HT-29 (cell line): Measurements from ENCODE around the gene SLC43A2. TPM values are rescaled to one million over a fixed set of nuclear protein-coding genes. Genes with fewer than 3 reads are reported as not detected.
"Not testable (repeated sequence)": the region's sequence is repeated elsewhere in the genome, so short reads cannot be mapped to it uniquely, and the experiment has no call there.

Experiments
- DNase-seq: peaks from one replicate; pipeline ENCODE4 v3.0.0-alpha.2; 2015; ENCODE audit warnings: low spot score
- total RNA-seq: library from RNA; depleted of rRNA; stranded (reverse); fragments of >200 nt; shearing (Covaris generic); gene quantifications from 2 replicates; pipeline ENCODE4 v1.2.3, GENCODE V29; 2014; rRNA removed

The SLC43A2 gene
- 22.4 and 34.0 TPM in 2 replicates for total RNA-seq

DNA sequence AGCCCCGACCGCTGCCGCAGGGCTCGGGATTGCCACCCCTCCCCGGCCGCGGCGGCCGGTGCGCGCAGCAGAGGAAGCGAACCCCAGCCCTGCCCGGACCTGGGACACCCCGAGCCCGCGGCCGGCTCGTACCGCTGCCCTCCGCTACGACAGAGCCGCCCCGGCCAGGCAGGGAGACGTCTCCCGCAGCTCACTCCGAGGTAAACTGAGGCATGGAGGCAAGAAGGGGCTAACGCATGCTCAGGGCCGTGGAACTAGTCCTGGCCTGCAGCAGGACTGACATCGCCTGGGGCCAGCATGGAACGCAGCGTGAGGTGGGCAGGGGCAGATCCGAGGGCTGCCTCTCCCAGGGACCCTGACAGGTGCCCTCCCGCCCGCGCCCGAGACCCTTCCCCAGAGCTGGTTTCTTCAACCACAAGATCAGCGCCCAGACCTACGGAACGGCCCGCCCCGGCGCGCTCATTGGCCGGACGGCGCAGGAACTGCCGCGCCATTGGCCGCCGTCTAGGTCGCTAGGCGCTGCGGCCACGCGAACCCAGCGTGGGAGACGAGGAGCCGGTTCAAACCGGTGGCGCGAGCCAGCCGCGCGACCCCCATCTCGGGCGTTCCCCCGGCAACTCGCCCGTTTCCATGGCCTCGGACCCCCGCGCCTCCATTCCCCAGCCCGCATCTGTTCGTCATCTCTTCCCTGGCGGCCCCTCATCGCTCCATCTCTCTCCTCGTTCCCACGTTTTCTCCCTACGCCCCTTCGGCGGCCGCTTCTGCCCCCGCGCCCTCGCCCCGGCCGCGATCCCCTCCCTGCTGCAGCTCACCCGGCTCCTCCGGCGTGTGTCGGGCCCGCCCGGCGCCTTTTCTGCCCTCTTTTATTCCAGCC, at the start of gene SLC43A2:
TSS of gene SLC43A2 (minus strand) at position 853 of the 874 bp plus-strand sequence. CDS start 960 bp downstream, outside the sequence.
- peak; percentile 77 for DNase-seq

DNA sequence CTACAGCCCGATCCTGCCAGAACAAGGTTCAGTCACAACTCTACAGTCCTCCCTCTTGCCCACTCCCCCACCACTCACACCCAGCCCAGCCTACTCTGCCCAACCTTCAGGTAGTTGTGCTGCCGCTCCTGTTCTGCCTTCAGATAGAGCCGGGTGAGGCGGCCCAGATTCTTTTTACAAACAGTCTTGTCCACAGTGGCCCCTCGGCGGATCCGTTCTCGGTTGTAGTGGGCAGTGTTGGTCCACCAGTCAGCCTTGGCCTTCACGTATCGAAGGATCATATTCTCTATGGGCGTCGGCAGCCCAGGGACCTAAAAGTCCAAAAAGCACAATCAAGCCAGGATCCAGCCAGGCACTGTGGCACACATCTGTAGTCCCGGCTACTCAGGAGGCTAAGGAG, 47.8 kb upstream of the SLC43A2 start:
- no peak for DNase-seq

DNA sequence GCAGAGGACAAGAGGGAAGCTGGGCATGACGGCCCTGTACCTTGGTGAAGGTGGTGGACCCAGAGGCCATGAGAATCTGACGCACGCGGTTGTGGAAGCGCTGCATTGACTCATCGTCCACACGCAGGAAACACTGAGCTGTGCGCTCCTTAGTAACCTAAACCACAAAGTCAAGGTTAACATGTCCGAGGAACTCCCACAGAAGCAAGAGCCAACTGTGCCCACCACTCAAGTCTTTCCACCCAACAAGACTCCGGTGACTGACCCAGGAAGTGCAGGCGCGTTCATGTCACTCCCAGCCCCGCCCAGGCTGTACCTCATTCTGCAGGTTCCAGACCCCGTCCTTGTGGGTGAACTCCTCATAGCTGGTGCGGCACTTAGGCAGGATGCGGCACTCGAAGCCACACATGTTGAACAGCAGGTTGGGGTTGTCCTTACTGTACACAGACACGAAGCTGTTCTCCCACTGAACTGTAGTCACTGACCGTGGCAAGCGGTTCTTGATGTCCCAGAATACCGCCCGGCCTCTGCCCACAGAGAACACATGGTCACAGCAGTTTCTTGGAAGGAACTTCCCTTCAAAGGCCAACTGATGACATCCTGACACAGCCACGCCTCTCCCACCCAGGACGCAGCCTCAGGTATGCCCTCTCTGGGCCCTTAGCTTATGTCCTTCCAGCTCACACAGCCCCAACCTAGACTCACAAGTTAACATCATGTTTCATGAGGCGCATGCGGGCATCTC, 44.6 kb upstream of the SLC43A2 start:
- no peak for DNase-seq

DNA sequence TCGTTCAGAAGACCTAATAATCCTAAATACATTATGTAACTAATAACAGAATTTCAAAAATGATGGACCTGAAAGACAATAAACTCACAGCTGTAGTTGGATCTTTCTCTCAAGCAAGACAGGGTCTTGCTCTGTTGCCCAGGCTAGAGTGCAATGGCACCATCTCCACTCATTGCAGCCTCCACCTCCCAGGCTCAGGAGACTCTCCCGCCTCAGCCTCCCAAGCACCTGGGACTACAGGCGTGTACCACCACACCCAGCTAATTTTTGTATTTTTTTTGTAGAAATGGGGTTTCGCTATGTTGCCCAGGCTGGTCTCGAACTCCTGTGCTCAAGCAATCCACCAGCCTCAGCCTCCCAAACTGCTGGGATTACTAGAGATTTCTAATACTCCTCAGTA, 35.3 kb upstream of the SLC43A2 start:
- not testable (repeated sequence) for DNase-seq

DNA sequence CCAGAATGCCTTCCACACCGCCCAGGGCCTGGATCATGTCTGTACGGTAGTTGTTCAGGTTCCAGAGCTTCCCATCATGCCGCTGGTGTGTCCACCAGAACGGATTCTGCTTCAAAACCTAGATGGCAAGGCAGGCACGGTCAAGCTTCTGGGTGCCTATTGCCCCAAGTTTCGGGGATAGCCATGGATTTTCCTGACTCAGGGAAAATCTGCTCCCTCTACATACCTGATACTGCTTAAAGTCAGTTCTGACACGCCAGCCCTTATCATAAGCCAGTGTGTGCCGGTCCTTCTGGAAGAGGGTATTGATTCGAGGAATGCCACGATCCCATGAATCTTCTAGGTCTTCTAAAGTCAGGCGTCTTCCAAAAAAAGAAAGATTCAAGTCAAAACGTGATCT, 32.4 kb upstream of the SLC43A2 start:
- no peak for DNase-seq

DNA sequence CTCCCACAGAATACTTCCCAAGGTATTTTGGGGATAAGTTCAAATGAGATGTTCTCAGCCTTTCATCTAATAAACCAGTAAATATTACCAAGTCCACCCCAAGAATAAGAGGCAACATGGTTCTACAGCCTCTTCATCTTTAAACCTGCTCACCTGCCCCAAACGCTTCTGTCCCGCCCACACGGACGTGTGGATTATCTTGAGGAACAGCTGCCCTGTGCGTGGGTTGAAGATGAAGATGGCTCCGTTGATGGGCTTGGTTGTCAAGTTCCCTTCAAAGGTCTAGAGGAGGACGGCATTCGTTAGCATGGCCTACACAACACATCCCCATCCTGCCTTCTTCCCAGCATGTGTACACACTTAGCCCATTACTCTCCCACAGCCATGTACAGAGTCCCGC, 29.5 kb upstream of the SLC43A2 start:
- no peak for DNase-seq

DNA sequence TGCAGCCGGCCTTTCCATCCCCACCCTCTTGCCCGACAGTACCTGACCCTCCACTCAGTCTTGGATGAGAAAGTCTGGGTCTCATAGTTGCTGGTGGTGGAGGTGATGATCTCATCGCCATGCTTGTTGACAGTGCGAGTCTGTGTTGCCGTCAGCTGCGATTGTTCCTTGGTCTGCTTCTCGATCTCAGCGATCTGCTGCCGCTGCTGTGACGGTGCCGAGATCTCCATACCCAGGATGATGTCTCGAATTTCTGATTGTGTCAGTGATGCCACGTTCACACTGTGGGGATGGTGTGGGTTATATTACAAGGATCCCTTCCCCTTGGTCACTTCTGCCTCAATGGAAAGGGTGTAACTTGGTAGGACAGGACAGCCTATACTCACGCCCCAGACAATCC, 25.1 kb upstream of the SLC43A2 start:
- DNase-seq: no peak

DNA sequence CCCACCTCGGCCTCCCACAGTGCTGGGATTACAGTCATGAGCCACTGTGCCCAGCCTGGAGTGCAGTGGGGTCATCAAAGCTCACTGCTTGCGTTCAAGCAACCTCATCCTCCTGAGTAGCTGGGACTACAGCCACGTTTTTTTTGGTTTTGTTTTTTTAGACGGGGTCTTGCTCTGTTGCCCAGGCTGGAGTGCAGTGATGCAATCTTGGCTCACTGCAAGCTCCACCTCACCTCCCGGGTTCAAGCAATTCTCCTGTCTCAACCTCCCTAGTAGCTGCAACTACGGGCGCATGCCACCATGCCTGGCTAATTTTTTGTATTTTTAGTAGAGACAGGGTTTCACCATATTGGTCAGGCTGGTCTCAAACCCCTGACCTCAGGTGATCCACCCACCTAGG, 24.2 kb upstream of the SLC43A2 start:
- not testable (repeated sequence) for DNase-seq

DNA sequence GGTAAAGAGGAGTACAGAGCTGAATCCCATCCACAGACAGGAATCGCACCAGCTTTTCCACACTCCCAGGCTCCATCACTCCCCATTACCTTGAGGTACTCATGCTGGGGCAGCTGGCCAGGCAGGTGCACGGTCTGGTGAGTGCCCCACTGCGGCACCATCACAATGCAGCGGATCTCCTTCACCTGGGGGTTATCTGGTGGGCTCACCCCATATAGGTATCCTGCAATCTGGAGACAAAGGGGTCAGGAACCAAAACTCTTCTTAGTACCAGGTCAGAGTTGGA, 22.9 kb upstream of the SLC43A2 start:
- no peak for DNase-seq

DNA sequence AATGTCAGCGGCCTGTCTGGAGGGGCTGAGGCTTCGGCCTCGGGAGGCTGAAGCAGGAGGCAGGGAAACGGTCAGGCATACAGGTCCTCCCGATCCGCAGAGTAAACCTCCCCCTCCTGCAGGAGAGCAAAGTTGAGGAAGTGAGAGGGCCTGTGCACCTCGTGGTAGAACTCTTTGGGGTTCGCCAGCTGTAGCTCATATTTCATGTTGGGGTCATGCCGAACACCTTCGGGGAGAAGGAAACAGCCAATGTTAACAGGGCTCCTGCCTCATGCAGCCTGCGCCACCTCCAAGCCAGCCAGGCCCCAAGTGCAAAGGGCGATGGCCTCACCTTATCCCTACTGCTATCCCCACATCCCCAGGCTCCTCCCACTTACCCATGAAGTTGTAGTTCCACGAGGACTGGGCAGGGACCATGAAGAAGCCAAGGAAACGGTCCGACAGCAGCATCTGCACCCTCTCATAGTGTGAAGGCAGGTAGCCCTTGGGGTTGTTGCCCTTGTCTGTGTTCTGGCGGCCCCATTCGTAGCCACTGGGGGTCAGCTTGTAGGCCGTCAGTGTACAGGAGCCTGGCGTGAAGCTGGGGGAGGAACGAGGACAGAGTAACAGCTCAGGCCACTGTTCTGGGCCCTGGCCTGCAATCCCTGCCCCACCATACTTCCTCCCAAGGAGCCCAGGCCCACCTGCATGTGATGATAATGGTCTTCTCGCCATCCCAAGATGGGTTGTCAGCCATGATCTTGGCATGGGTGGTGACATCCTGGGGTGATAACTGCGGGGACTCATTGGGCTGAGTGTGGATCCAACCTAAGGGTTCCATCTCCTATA, 22.3 kb upstream of the SLC43A2 start:
- DNase-seq: no peak

DNA sequence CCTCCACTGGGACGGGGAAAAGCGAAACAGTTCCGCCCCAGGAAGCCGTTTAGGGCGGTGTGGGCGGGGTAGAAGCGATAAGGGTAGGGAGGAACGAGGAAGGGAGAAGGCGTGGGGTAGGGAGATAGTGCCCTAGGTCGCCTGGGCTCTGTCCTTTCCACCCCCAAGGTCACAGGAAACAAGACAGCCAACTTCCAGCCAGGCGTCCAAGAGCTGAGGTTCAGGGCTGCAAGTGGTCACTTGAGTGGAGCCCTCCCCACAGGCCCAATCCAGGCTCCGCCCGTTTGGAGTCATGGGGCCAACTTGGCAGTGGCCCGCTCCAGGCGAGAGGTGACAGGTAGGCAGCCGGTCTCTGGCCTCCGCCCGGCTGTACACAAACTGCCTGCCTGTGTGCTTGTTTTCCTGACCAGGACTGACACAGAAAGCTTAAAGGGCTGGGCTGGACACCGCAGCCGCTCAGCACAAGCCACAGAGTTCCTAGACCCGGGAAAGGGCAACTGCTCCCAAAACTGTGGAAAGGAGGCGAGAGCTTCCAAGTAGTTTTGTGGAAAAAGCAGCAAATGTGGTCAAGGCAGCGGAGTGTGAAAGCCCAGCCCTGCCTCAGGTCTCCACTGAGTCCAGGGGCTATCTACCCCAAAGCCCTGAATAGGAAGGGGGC, 21.3 kb upstream of the SLC43A2 start, which contains the start of gene RILP:
TSS of gene RILP (minus strand) at position 23 of the 658 bp plus-strand sequence. CDS start 62 bp downstream, outside the sequence.
- DNase-seq: peak; percentile 87

DNA sequence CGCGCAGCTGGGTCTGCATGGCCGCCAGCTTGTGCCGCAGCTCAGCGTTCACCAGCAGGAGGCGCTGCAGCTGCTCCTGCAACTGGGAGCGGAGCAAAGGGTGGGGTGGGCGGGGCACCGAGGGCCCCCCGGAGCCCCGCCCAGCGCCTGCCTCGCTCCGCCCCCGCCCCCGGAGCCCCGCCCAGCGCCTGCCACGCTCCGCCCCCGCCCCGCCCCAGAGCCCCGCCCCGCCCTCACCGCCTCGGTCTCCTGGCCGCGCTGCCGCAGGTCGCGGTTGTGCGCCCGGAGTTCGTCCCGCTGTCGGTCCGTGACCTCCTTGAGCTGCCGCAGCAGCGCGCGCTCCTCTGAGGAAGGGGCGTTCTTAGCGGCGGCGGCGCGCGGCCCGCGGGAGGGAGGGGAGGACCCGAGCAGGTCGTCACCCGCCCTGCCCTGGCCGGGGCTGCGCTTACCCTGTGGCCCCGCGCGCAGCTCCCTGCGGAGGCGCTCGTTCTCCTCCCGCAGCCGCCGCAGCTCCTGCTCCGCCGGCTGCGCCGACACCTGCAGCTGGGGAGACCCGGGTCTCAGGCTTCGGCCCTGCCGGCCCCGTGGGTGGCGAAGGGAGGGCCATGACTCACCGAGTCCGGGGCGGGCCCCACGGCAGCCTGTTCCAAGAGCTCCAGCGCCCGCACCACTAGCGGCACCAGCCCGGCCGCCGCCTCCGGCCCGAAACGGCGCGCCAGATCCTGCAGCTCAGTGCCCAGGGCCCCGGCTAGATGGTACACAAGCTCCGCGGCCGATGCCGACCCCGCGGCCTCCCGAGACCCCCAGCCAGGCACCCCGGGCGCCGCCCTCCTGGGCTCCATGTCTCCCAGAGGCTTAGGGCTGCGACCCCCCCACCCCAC, 20.6 kb upstream of the SLC43A2 start:
- DNase-seq: peak; percentile 88

DNA sequence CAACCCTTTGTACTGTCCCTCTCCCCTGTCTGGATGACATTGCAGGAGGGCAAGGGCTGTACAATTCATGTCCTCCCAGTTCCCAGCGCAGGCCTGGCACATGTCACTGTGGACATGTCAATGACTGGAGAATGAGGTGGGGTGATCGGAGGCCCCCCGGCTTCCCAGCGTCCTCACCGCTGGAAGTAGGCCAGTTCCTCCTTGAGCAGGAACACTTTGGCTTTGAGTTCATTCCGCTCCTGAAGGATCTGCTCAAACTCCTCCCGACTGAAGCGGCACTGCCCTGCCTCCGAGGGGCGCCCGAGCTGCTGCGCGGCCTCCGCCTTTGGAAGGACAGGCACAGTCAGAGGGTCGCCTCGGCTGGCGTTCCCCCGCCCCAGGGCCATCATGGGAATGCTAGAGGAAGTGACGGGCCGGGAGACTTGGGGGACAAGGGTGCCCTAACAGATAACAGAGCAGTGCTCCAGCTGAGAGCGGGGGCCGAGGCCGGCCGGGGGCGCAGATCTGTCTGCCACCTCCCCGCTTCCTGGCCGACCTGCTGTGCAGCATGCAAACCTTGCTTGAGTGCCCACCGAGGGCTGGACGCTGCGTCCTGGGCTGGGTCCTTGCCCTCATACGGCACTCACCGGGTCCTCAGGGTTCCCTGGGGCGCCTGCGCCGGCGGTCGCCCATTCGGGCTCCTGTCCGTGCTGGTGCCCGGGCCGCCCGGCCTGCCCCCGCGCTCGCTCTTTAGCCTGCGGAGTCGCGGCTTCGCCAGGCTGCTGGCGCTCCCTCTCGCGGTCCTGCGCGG, 19.7 kb upstream of the SLC43A2 start:
- DNase-seq: no peak

DNA sequence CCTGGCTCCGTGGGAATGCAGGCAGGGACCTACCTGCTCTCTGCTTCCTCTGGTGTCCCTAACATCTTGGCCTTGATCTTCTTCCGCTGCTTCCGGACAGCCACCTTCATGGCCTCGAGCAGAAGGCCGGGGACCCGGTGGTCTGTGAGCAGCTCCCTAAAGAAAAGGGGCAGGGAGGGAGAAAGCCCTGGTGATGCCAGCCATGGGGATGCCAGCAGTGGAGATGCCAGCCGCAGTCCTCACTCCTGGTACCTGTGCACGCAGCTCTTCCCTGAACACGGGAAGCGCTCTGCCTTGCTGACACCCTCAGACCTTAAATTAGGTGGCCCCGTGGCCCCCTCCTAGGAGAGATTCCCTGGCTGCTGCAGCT, 19.2 kb upstream of the SLC43A2 start:
- DNase-seq: no peak

DNA sequence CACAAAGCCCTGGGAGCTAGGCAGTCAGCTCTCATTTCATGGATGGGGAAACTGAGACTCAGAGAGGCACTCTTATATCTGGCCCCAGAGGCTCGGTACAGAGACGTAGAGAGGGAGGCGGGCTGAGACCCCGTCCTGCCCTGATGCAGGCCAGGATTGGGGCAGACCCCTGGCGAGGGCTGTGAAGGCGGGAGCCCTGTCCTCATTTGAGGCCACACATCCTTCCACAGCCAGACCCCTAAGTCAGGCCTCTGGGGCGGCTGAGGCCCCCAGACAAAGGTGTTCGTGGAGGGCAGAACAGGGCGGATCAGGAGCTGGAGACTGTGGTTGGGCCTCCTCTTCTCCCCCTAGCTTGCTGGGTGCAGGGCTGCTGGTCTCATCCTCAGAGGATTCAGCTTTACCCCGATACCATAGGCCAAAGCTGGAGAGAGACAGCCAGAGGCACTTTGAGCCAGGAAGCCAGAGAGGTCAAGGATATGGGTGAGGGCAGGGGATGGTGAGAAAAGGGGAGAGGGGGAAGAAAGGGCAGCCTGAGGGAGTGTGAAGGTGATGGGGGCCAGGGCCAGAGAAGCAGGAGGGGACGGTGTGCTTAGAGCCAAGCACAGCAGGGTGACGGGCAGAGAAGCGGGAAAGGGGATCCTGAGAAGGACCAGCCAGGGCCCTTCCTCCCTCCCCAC, 17.7 kb upstream of the SLC43A2 start:
- DNase-seq: no peak

DNA sequence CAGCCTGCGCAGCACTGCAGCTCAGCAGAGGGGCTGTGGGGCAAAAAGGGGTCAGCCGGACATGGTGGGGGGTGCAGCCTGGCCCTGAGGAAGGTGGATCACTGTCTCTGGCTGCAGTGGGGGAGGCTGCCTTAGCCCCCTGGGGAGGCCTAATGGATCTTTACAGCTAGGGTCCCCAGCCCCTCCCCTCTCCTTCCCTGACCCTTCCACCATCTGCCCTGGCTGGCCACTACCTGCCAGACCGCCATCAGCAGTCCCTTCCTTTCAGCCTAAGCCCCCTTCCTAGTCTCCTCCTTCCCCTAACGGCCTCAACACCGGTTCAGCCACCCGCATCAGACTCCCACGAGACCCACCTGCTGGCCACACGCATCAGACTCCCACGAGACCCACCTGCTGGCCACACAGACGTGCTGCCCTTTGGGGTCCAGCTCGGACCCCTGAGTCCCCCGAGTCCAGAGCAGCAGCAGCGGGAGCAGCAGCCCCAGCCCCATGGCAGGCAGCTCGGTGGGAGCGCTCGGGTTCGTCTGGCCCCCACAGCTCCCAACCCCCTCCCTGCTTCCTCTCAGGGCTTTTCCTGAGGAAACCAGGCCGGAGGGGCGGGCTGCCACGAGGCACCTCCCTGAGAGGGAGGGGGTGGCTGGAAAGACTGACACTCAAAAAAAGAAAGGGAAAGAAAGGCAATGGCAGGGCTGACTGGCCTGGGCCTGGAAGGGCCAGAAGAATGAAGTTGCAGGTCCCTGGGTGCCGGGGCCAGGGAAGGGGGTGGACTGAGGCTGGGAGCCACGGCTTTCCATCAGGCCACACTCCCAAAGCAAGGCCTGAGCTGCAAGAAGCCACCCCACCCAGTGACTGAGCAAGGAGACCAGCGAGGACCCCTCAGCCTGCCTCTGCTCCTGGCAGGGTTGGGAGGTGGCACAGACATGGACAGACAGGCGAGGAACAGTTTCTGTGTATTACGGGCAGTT, 16.9 kb upstream of the SLC43A2 start, which contains the start of gene SCARF1:
TSS of gene SCARF1 (minus strand) at position 526 of the 965 bp plus-strand sequence. CDS start at position 491, 35 bp downstream.
- no peak for DNase-seq

DNA sequence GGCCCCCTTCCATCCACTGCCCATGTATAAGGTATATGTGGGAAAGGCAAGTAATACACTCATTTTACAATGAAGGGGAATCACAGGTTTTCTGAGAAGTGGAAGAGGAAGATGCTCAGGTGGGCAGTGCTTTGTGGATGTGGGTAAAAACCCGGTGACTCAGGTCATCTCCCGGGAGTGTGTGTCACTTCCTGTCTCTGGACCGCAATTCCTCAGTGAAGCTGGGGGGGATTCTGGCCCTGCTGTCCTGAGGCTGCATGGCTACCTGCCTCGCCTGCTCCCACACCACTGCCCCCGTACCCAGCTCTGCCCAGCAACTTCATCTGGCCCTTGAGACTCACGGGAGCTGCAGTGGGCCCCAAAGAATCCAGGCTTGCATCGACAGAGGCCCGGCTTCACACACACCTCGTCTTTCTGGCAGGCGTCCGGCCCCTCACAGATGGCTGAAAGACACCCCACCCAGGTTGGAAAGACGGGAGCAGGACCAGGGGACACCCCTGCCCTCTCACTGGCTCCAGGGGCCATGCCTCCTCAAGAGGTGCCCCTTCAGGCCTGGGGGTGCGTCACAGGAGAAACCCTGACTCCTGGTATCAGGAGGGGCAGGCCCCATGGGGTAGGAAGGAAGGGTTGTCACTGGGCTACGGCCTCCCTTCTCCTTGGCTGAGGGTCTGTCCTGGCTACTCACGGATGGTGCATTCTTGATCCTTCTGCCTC, 16.0 kb upstream of the SLC43A2 start:
- DNase-seq: no peak
